Measurements from ENCODE around the gene AK9. TPM values are rescaled to one million over a fixed set of nuclear protein-coding genes. Genes with fewer than 3 reads are reported as not detected.

AK9 gene
- polyA plus RNA-seq, 1 of the 3 experiments (the other 2 are of a cell fraction): 0.76 TPM

- H2AFZ ChIP-seq (ENCODE audit: low read depth): no peak overlapping the region
- H3K36me3 ChIP-seq (replicated peaks in 1 of 2; ENCODE audit: control insufficient read depth in 1 of 2, insufficient read depth in 2 of 2, low read length in 1 of 2): no peaks in the 10 kb centered on the region
- no peaks in the 10 kb centered on the region for H3K79me2 ChIP-seq (ENCODE audit: insufficient read depth)
- no peak overlapping the region for H3K4me2 ChIP-seq
- H3K4me3 ChIP-seq (ENCODE audit: low read depth in 2 of 2, low read length in 1 of 2): no peak overlapping the region
- H3K4me1 ChIP-seq (ENCODE audit: control insufficient read depth in 1 of 2, insufficient read depth in 2 of 2, low read depth in 1 of 2, low read length in 1 of 2): no peaks in the 10 kb centered on the region
- H3F3A ChIP-seq (replicated peaks; ENCODE audit: insufficient read depth): no peaks in the 10 kb centered on the region
- no peaks in the 10 kb centered on the region for H3K9me2 ChIP-seq
- CTCF ChIA-PET: no interaction called here
- no peaks in the 10 kb centered on the region for H3K9me3 ChIP-seq
- no peaks in the 10 kb centered on the region for H4K20me1 ChIP-seq (ENCODE audit: insufficient read depth)
- POLR2A ChIA-PET: no interaction called here
- no peak for TF ChIP-seq TCF12 (IDR thresholded peaks at IDR 0.05)
- TF ChIP-seq POLR2AphosphoS5 (IDR thresholded peaks at IDR 0.05; ENCODE audit: low read depth, low read length): no peak
- TF ChIP-seq FOSL2 (IDR thresholded peaks at IDR 0.05; ENCODE audit: borderline replicate concordance, low read depth): no peak
- no peaks in the 10 kb centered on the region for H3K27me3 ChIP-seq (ENCODE audit: insufficient read depth)
- no peak overlapping the region for H3K9ac ChIP-seq
- no peak for DNase-seq
- WGBS (ENCODE audit: low lambda C conversion rate): 28% methylated on average over 1 of the region's 1 CpG
- no peak overlapping the region for H3K27ac ChIP-seq (ENCODE audit: low read depth in 2 of 2, low read length in 1 of 2)
Measured at GRCh38 chr6:109632405-109632804, 58.6 kb downstream of the AK9 start.

- ChIA-PET POLR2A (no interaction called here), CTCF (no interaction called here)
- Histone ChIP-seq H3K4me2 (no peak overlapping the region), H4K20me1 (ENCODE audit: insufficient read depth) (no peaks in the 10 kb centered on the region), H3K27me3 (ENCODE audit: insufficient read depth) (no peaks in the 10 kb centered on the region), H3K27ac (ENCODE audit: low read depth in 2 of 2, low read length in 1 of 2) (no peak overlapping the region), H3F3A (replicated peaks; ENCODE audit: insufficient read depth) (no peaks in the 10 kb centered on the region), H3K9me2 (no peaks in the 10 kb centered on the region), H3K9ac (no peak overlapping the region), H3K9me3 (no peaks in the 10 kb centered on the region), H3K4me1 (ENCODE audit: control insufficient read depth in 1 of 2, insufficient read depth in 2 of 2, low read depth in 1 of 2, low read length in 1 of 2) (no peaks in the 10 kb centered on the region), H3K79me2 (ENCODE audit: insufficient read depth) (no peaks in the 10 kb centered on the region), H3K36me3 (replicated peaks in 1 of 2; ENCODE audit: control insufficient read depth in 1 of 2, insufficient read depth in 2 of 2, low read length in 1 of 2) (no peaks in the 10 kb centered on the region), H2AFZ (ENCODE audit: low read depth) (no peak overlapping the region), H3K4me3 (ENCODE audit: low read depth in 2 of 2, low read length in 1 of 2) (no peak overlapping the region)
- no peak for DNase-seq
- TF ChIP-seq USF2 (IDR thresholded peaks at IDR 0.05; ENCODE audit: borderline replicate concordance, low read depth, low read length) (no peak), RFX5 (IDR thresholded peaks at IDR 0.05; ENCODE audit: low read length) (no peak), CTCF (IDR thresholded peaks at IDR 0.05) (no peak), SMC3 (IDR thresholded peaks at IDR 0.05; ENCODE audit: low read depth, low read length) (no peak), ZBTB33 (IDR thresholded peaks at IDR 0.05; ENCODE audit: borderline replicate concordance, low read depth) (no peak), EP300 (IDR thresholded peaks at IDR 0.05; ENCODE audit: borderline replicate concordance in 1 of 2, low read depth in 1 of 2, low read length in 1 of 2) (no peak), EZH2phosphoT487 (IDR thresholded peaks at IDR 0.05; ENCODE audit: borderline replicate concordance, low read depth) (no peak), FOXJ3 (CRISPR knock-in tag; IDR thresholded peaks at IDR 0.05) (no peak), MEF2A (IDR thresholded peaks at IDR 0.05; ENCODE audit: borderline replicate concordance, low read depth) (no peak)
- WGBS (ENCODE audit: low lambda C conversion rate): 81% methylated on average over 1 of the region's 1 CpG
Measured at GRCh38 chr6:109631403-109631802, 59.6 kb downstream of the AK9 start.
